ENCODE results near the gene AKR7A3.

DNA sequence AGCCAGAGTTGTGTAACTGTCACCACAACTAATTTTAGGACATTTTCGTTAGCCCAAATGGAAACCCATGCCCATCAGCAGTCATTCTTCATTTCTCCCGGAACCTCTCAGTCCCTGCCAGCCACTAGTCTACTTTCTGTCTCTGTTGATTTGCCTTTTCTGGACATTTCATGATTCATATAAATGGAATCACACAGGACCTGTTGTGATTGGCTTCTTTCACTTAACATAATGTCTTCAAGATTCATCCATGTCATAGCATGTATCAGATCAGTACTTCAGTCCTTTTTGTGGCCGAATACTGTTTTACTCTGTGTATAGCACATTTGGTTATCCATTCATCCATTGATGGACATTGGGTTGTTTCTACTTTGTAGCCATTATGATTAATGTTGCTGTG is 30.6 kb upstream of the AKR7A3 start:
- TF ChIP-seq POLR2AphosphoS5 (IDR thresholded peaks at IDR 0.05) = no peak
- TF ChIP-seq, protein P1, sequence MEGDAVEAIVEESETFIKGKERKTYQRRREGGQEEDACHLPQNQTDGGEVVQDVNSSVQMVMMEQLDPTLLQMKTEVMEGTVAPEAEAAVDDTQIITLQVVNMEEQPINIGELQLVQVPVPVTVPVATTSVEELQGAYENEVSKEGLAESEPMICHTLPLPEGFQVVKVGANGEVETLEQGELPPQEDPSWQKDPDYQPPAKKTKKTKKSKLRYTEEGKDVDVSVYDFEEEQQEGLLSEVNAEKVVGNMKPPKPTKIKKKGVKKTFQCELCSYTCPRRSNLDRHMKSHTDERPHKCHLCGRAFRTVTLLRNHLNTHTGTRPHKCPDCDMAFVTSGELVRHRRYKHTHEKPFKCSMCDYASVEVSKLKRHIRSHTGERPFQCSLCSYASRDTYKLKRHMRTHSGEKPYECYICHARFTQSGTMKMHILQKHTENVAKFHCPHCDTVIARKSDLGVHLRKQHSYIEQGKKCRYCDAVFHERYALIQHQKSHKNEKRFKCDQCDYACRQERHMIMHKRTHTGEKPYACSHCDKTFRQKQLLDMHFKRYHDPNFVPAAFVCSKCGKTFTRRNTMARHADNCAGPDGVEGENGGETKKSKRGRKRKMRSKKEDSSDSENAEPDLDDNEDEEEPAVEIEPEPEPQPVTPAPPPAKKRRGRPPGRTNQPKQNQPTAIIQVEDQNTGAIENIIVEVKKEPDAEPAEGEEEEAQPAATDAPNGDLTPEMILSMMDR (IDR thresholded peaks at IDR 0.05) = no peak
- TF ChIP-seq POLR2A (IDR thresholded peaks at IDR 0.05) = no peak
